Uterus (tissue), 4 donors: ENCODE data around the gene FRMD8. TPM values are rescaled to one million over a fixed set of nuclear protein-coding genes. Genes with fewer than 3 reads are reported as not detected.

Experiments
- DNase-seq, 2 donors: peaks; one replicate each; pipeline ENCODE4 v3.0.0-alpha.2; 2019 to 2020
- H3K27ac ChIP-seq, 2 donors: fragments of 200-600 bp; sonication (generic); 1 replicate in 1 of 2; 2 replicates in 1 of 2; pipeline ENCODE4 v1.5.1; 2016 to 2018
- H3K27me3 ChIP-seq, 2 donors: fragments of 200-600 bp; sonication (generic); one replicate each; pipeline ENCODE4 v1.5.1; 2018 to 2019; ENCODE audit warnings: control low read depth in 1 of 2
- H3K36me3 ChIP-seq, 2 donors: fragments of 200-600 bp; sonication (generic); one replicate each; pipeline ENCODE4 v1.5.1; 2019; ENCODE audit warnings: control low read depth in 1 of 2
- H3K4me1 ChIP-seq, 2 donors: fragments of 200-600 bp; sonication (generic); one replicate each; pipeline ENCODE4 v1.5.1; 2018 to 2019; ENCODE audit warnings: control low read depth in 1 of 2
- H3K4me3 ChIP-seq, 2 donors: fragments of 200-600 bp; sonication (generic); 1 replicate in 1 of 2; 2 replicates in 1 of 2; pipeline ENCODE4 v1.5.1; 2018 to 2019; ENCODE audit warnings: mild to moderate bottlenecking in 1 of 2
- H3K9me3 ChIP-seq, 2 donors: fragments of 200-600 bp; sonication (generic); one replicate each; pipeline ENCODE4 v1.5.1; 2019; ENCODE audit warnings: control low read depth in 1 of 2
- CTCF ChIP-seq, 4 experiments: fragments of 200-600 bp in 2 of 4; fragments of 450-650 bp in 2 of 4; sonication (generic) in 2 of 4; IDR thresholded peaks; one replicate each; pipeline ENCODE4 v1.5.1; 2016 to 2019; ENCODE audit warnings: antibody characterized with exemption in 4 of 4, mild to moderate bottlenecking in 2 of 4, moderate library complexity in 1 of 4
- POLR2A ChIP-seq, 2 donors: fragments of 450-650 bp; IDR thresholded peaks; one replicate each; pipeline ENCODE4 v1.6.1; 2016; ENCODE audit warnings: antibody characterized with exemption in 2 of 2, mild to moderate bottlenecking in 1 of 2, moderate library complexity in 1 of 2
- intact Hi-C: fragments of 100-400 bp; cut with DNase I; formaldehyde crosslinking; loops from one replicate; pipeline ENCODE4 v1.15.1; 2023; ENCODE audit warnings: low total_unique reads
- total RNA-seq, 4 donors: library from RNA; depleted of rRNA in 3 of 4; stranded (reverse); fragments of >200 nt in 3 of 4; gene quantifications; one replicate each; pipeline versions ENCODE4 v1.1.0 to v1.2.4, GENCODE V29; 2014 to 2023
- donor health status: DM: yes; HTN: yes; CAD: no.

Gene FRMD8
- total RNA-seq, 4 donors from 2014 or later = 15.9 to 160 (median 41.5) TPM

DNA sequence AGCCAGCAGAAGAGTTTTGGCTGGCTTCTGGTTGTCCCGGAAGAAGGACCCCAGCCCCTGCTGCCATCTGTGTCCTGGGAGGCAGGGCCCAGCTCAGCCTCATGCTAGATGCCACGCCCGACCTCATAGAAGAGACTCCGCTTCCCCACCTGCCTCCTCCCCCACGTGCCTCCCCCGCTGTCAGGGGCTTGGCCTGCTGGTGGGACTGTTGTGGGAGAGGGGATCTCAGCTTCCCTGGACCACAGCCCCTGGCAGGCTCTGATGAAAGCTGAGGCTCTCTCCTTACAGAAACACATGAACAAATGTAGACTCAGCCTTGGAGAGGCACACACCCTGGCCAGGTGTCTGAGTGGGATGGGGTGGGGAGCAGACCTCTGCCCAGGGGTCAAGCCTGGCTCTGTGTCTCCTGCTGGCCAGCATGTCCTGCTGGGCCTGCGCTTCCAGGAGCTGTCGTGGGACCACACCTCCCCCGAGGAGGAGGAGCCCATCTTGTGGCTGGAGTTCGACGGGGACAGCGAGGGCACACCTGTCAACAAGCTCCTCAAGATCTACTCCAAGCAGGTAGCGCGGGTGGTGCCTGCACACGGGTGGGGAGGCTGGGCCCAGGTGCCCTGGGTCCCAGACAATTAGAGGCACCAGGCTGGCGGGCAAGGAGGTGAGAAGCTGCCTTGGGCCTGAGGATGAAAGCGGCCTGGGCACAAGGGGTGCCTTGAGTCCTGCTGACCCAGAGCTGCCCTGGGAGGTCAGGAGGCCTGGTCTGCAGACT lies 14.1 kb downstream of the FRMD8 start:
- Histone ChIP-seq H3K4me3 (no peak overlapping the region), H3K36me3 (no peaks in the 10 kb centered on the region), H3K4me1 (no peaks in the 10 kb centered on the region), H3K9me3 (no peaks in the 10 kb centered on the region), H3K27me3 (no peaks in the 10 kb centered on the region), H3K27ac (no peak overlapping the region)
- TF ChIP-seq POLR2A (IDR thresholded peaks at IDR 0.05) (no peak), CTCF (IDR thresholded peaks at IDR 0.05) (no peak)
- intact Hi-C loops = no loop called here
- DNase-seq = no peak

DNA sequence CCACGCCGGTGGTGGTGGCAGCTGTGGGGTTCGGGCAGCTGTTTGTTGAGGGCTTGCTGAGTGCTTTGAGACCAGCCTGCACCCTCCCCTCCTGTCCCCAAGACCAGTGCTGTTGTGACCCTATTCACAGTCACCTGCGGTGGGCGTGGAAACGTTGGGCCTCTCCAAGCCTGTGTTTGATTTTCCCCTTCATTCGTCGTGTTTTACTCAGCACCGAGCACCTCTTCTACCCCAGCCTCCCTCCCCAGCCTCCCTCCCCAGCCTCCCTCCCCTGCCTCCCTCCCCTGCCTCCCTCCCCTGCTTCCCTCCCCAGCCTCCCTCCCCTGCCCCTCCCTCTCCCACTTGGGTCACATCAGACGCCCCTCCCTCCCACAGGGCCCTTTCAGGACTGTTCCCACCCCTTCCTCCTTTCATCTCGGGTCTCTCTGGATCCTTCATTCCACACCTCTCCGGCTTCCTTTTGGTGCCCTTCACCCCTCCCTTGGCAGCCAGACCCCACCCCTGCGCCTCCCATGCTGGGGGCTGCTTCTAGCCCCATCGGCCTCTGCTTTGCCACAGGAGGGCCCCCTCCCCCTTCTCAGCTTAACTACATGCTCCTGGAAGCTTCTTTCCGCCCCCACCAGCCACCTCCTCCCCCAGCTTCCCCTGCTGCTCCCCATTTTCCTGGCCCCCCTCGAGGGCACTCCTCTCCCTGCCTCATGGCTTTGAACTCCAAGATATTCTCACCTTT lies 14.8 kb downstream of the FRMD8 start:
- TF ChIP-seq CTCF (IDR thresholded peaks at IDR 0.05) = no peak
- no peak for TF ChIP-seq POLR2A (IDR thresholded peaks at IDR 0.05)
- Histone ChIP-seq H3K36me3 (no peaks in the 10 kb centered on the region), H3K4me3 (no peak overlapping the region), H3K4me1 (no peaks in the 10 kb centered on the region), H3K27ac (no peak overlapping the region), H3K9me3 (no peaks in the 10 kb centered on the region), H3K27me3 (no peaks in the 10 kb centered on the region)
- no peak for DNase-seq
- intact Hi-C loops = no loop called here

- Histone ChIP-seq H3K4me1 (no peaks in the 10 kb centered on the region), H3K9me3 (no peaks in the 10 kb centered on the region), H3K4me3 (no peak overlapping the region), H3K36me3 (no peaks in the 10 kb centered on the region), H3K27me3 (no peaks in the 10 kb centered on the region), H3K27ac (no peak overlapping the region)
- TF ChIP-seq POLR2A (IDR thresholded peaks at IDR 0.05) (no peak), CTCF (IDR thresholded peaks at IDR 0.05) (no peak)
- no peak for DNase-seq
- intact Hi-C loops = no loop called here
Measured at GRCh38 chr11:65401803-65402248, 15.4 kb downstream of the FRMD8 start.

- no peak for DNase-seq
- Histone ChIP-seq H3K4me1 (no peaks in the 10 kb centered on the region), H3K9me3 (no peaks in the 10 kb centered on the region), H3K4me3 (no peak overlapping the region), H3K36me3 (no peaks in the 10 kb centered on the region), H3K27ac (no peak overlapping the region), H3K27me3 (no peaks in the 10 kb centered on the region)
- TF ChIP-seq POLR2A (IDR thresholded peaks at IDR 0.05) (no peak), CTCF (IDR thresholded peaks at IDR 0.05) (no peak)
- intact Hi-C loops = no loop called here
Measured at GRCh38 chr11:65402790-65403189, 16.4 kb downstream of the FRMD8 start.

DNA sequence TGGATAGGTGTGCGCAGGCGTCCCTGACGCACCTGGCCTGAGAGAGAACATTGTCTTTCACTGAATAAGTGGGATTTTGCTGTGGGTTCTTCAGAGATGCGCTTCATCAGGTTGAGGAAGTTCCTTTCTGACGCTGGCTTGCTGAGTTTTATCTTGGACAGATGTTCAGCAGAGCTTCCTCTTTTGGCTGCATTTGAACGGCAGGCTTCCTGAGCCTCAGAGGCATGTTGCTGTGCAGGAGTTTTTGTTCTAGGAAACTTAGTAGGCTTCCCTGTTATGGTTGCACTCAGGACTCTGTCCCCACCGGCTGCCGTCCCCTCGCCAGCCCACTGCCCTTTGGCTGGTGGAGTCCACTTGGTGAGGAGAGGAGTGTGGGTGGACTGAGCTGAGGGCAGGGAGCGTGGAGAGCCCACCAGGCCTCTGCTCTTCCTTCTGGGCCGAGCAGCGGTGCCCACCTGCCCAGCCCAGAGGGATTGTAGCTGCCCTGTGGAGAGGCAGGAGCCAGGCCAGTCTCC lies 17.2 kb downstream of the FRMD8 start:
- TF ChIP-seq POLR2A (IDR thresholded peaks at IDR 0.05) (no peak), CTCF (IDR thresholded peaks at IDR 0.05) (no peak)
- DNase-seq = no peak
- no peaks in the 10 kb centered on the region for H3K27me3 ChIP-seq
- no peak overlapping the region for H3K27ac ChIP-seq
- no peaks in the 10 kb centered on the region for H3K9me3 ChIP-seq
- no peaks in the 10 kb centered on the region for H3K4me1 ChIP-seq
- H3K4me3 ChIP-seq = no peak overlapping the region
- no peaks in the 10 kb centered on the region for H3K36me3 ChIP-seq
- intact Hi-C loops = no loop called here
